Common myeloid progenitor, CD34-positive (primary cell): Measurements from ENCODE around the gene TIMP2.

Experiments used
- CTCF ChIA-PET: fragments of 350-600 bp; sonication (Branson Sonifier 250); formaldehyde crosslinking; loops from one replicate; lab custom pipeline; 2021; ENCODE audit warnings: antibody characterized with exemption; lab: Charles Lee
- POLR2A ChIA-PET: fragments of 350-600 bp; sonication (Branson Sonifier 250); formaldehyde crosslinking; loops from one replicate; lab custom pipeline; 2021; ENCODE audit warnings: antibody characterized with exemption; lab: Charles Lee
- DNase-seq, 3 donors: peaks; one replicate each; pipeline versions ENCODE4 v3.0.0 to v3.0.0-alpha.2; 2013
- H3K27ac ChIP-seq, 2 experiments: 1 replicate in 1 of 2; 2 replicates in 1 of 2; pipeline ENCODE4 v1.7.0; 2013; ENCODE audit warnings: inconsistent platforms in 2 of 2, low read length in 2 of 2, mild to moderate bottlenecking in 2 of 2, low read depth in 1 of 2, moderate library complexity in 1 of 2; ENCODE audit not compliant: severe bottlenecking in 2 of 2, insufficient read depth in 1 of 2, poor library complexity in 1 of 2
- H3K27me3 ChIP-seq, 5 experiments: replicated peaks in 2 of 5; 1 replicate in 3 of 5; 2 replicates in 2 of 5; pipeline versions ENCODE4 v1.6.1 to v1.7.0; 2013; ENCODE audit warnings: low read length in 4 of 5, mild to moderate bottlenecking in 2 of 5, moderate library complexity in 2 of 5, inconsistent platforms in 1 of 5; ENCODE audit not compliant: insufficient read depth in 5 of 5, control insufficient read depth in 4 of 5
- H3K36me3 ChIP-seq, 4 experiments: 1 replicate in 2 of 4; 2 replicates in 2 of 4; pipeline versions ENCODE4 v1.6.1 to v1.7.0; 2013; ENCODE audit warnings: low read length in 3 of 4, control low read depth in 1 of 4, mild to moderate bottlenecking in 1 of 4; ENCODE audit not compliant: control insufficient read depth in 4 of 4, insufficient read depth in 4 of 4
- H3K4me1 ChIP-seq, 4 experiments: 1 replicate in 3 of 4; 2 replicates in 1 of 4; pipeline versions ENCODE4 v1.6.1 to v1.7.1; 2013; ENCODE audit warnings: low read length in 3 of 4, mild to moderate bottlenecking in 3 of 4, control low read depth in 1 of 4, inconsistent platforms in 1 of 4, moderate library complexity in 1 of 4; ENCODE audit not compliant: control insufficient read depth in 4 of 4, insufficient read depth in 4 of 4; ENCODE audit errors: control extremely low read depth in 1 of 4
- H3K4me3 ChIP-seq, 7 experiments: 1 replicate in 4 of 7; 2 replicates in 3 of 7; pipeline versions ENCODE4 v1.5.1 to v1.7.0; 2013; ENCODE audit warnings: mild to moderate bottlenecking in 7 of 7, low read length in 6 of 7, moderate library complexity in 6 of 7, inconsistent platforms in 2 of 7, low read depth in 2 of 7, control low read depth in 1 of 7; ENCODE audit not compliant: insufficient read depth in 4 of 7, control insufficient read depth in 1 of 7; ENCODE audit errors: extremely low read depth in 1 of 7
- H3K9me3 ChIP-seq, 5 experiments: 1 replicate in 4 of 5; 2 replicates in 1 of 5; pipeline versions ENCODE4 v1.6.1 to v1.7.1; 2013; ENCODE audit warnings: low read length in 4 of 5, mild to moderate bottlenecking in 2 of 5, inconsistent platforms in 1 of 5, low read depth in 1 of 5, moderate library complexity in 1 of 5; ENCODE audit not compliant: control insufficient read depth in 4 of 5, insufficient read depth in 2 of 5; ENCODE audit errors: control extremely low read depth in 1 of 5
- WGBS: methylation state at CpG from one replicate; pipeline ENCODE4 v1.1.5; 2013; ENCODE audit not compliant: insufficient coverage; 5-methylcytosine and 5-hydroxymethylcytosine counted together

TIMP2 gene

DNA sequence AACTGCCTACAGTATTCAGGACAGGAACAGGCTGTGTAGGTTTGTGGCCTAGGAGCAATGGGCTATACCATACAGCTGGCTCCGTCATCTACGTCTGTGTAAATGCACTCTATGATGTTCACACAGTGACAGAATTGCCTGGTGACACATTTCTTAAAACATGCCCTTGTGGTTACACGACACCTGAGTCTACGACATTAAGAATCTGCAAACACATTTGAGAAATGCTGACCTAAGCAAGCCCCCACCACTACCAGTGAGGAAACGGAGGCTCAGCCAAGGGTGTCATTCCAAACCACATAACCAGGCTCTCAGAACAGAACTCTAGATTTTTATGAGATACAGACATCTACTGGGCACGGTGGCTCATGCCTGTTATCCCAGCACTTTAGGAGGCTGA lies 108.1 kb downstream of the TIMP2 start:
- peak; percentile 54 to 85 (median 83) for DNase-seq

DNA sequence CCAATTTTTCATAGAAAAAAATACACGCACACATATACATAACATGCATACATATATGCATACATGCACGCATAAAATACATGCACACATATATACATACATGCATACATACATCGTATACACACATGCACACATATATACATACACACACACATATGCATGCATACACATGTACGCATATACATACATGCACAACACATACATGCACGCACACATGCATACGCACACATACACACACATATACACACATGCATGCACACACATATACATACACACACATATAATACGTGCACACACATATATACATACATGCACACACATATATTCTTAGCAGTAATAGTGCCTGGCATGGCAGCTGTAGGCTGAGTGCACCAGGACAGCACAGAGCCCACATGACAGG lies 109.5 kb downstream of the TIMP2 start:
- ChIA-PET POLR2A (no interaction called here), CTCF (no interaction called here)
- H3K4me3 ChIP-seq: no peak overlapping the region
- H3K4me1 ChIP-seq: peaks cover 19 to 40% (median 33%) of the 10 kb centered on the region in 4 experiments
- WGBS: 83% methylated on average over 7 of the region's 7 CpGs
- H3K36me3 ChIP-seq: peaks cover 13 to 81% (median 61%) of the 10 kb centered on the region in 4 experiments
- H3K9me3 ChIP-seq: no peaks in the 10 kb centered on the region
- H3K27ac ChIP-seq: no peak overlapping the region
- no peaks in the 10 kb centered on the region for H3K27me3 ChIP-seq
- DNase-seq: no peak

More for the DNA sequence above, 108.1 kb downstream of the TIMP2 start:
- Histone ChIP-seq H3K27me3 (no peaks in the 10 kb centered on the region), H3K9me3 (no peaks in the 10 kb centered on the region), H3K36me3 (peaks cover 8 to 80% (median 63%) of the 10 kb centered on the region in 4 experiments), H3K4me1 (peaks cover 19 to 41% (median 33%) of the 10 kb centered on the region in 4 experiments), H3K27ac (peak overlapping the region in 1 of 2 experiments; percentile 11), H3K4me3 (no peak overlapping the region)
- ChIA-PET POLR2A (interaction anchor here (1.0 kb wide), 1 partner anchor 31 kb away, joined by 5 read pairs; no protein-coding TSS in a partner anchor), CTCF (no interaction called here)
- WGBS: 50% methylated on average over 3 of the region's 6 CpGs

DNA sequence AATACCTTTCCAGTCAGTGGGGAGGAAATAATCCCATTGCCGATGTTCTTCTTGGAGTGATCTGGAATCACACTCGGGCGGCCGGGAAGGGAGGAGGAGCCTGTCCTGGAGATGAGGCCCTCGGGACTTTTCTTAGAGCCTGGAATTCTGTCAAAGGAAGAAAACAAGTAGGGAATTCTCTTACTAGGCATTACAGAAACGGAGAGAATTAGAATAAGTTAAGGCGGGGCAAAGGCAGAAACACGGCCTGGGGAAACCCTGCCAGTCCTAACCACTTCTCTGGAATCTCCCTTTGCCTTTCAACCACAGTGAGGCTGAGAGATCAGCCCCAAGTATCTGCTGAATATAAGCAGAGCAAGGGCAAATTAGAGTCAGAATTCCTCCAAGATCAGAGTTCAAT lies 112.3 kb downstream of the TIMP2 start:
- ChIA-PET POLR2A (no interaction called here), CTCF (no interaction called here)
- H3K36me3 ChIP-seq: peaks cover 15 to 82% (median 68%) of the 10 kb centered on the region in 4 experiments
- peaks cover under 1 to 14% (median 10%) of the 10 kb centered on the region in 4 experiments for H3K4me1 ChIP-seq
- WGBS: 87% methylated on average over 3 of the region's 8 CpGs
- H3K9me3 ChIP-seq: no peaks in the 10 kb centered on the region
- H3K27ac ChIP-seq: no peak overlapping the region
- H3K4me3 ChIP-seq: no peak overlapping the region
- H3K27me3 ChIP-seq: no peaks in the 10 kb centered on the region
- no peak for DNase-seq

DNA sequence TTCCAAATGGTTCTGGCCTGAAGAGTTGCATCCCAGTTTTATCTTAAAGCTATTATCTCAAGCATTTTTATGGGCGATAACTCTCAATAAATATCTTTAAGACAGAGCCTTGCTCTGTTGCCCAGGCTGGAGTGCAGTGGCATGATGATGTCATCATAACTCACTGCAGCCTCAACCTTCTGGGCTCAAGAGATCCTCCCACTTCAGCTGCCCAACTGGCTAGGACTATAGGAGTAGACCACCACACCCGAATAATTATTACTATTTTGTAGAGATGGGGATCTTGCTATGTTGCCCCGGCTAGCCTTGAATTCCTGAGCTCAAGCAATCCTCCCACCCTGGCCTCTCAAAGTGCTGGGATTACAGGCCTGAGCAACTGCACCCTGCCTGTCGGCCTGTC lies 117.0 kb downstream of the TIMP2 start:
- 80% methylated on average over 1 of the region's 4 CpGs for WGBS
- Histone ChIP-seq H3K36me3 (peaks cover 20 to 88% (median 67%) of the 10 kb centered on the region in 4 experiments), H3K4me1 (peaks cover 0 to 14% (median 5%) of the 10 kb centered on the region in 4 experiments), H3K4me3 (no peak overlapping the region), H3K9me3 (no peaks in the 10 kb centered on the region), H3K27ac (no peak overlapping the region), H3K27me3 (no peaks in the 10 kb centered on the region)
- POLR2A ChIA-PET: interaction anchor here (0.9 kb wide), 1 partner anchor 11 kb away, joined by 6 read pairs; no protein-coding TSS in a partner anchor
- CTCF ChIA-PET: interaction anchor here (1.0 to 2.3 kb wide), 6 partner anchors 9 to 364 kb away, joined by 3 to 8 read pairs (median 4); no protein-coding TSS in a partner anchor
- no peak for DNase-seq

DNA sequence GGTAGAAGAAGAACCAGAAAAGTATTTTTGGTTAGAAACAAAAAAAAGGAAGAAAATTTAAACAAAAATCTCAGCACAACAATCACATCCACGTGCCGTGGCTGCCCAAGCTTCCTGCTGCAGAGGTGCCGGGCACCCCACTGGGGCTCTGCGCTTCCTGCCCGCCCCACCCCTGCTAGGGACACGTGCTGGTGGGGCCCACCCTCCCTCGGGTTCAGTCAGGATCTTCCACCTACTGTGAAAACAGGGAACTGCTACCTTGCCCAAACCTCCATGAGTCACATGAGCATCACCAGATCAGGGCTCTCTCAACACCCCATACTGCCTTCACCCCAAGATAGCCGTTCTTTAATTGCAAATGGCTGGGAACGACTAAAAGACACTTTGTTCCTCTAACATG lies 118.7 kb downstream of the TIMP2 start:
- no peak overlapping the region for H3K4me3 ChIP-seq
- H3K9me3 ChIP-seq: no peaks in the 10 kb centered on the region
- peaks cover 0 to 14% (median 5%) of the 10 kb centered on the region in 4 experiments for H3K4me1 ChIP-seq
- H3K27ac ChIP-seq: no peak overlapping the region
- 18% methylated on average over 6 of the region's 9 CpGs for WGBS
- H3K27me3 ChIP-seq: no peaks in the 10 kb centered on the region
- peak; percentile 61 to 82 (median 73) for DNase-seq
- H3K36me3 ChIP-seq: peaks cover 16 to 88% (median 65%) of the 10 kb centered on the region in 4 experiments
- CTCF ChIA-PET: interaction anchor here (1.1 to 2.3 kb wide), 3 partner anchors 8 to 22 kb away, joined by 5 to 8 read pairs (median 5); no protein-coding TSS in a partner anchor
- POLR2A ChIA-PET: interaction anchor here (0.6 kb wide), 1 partner anchor 110 kb away, joined by 4 read pairs; no protein-coding TSS in a partner anchor

DNA sequence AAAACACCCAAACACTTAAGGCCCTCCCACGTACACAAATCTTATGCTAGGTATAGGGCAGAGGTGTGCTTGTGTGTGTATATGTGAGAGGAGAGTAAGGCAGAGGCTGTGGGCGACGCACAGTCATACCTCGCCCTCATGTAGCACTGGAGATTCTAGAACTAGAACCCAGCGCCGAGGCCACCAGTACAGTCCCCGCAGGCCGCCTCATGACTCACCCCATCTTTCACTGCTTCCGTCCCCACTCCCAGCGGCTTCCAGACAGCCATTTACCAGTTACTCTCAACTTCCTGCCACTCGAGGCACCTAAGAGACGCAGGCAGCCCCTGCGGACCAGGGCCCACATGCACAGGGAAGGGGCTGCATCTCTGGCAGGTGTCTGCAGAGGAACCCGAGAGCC lies 119.9 kb downstream of the TIMP2 start:
- Histone ChIP-seq H3K4me3 (no peak overlapping the region), H3K9me3 (no peaks in the 10 kb centered on the region), H3K27ac (no peak overlapping the region), H3K27me3 (no peaks in the 10 kb centered on the region), H3K4me1 (peaks cover 0 to 14% (median 5%) of the 10 kb centered on the region in 4 experiments), H3K36me3 (peaks cover 16 to 86% (median 65%) of the 10 kb centered on the region in 4 experiments)
- whole genome bisulfite sequencing: 96% methylated on average over 12 of the region's 14 CpGs
- CTCF ChIA-PET: interaction anchor here (0.9 to 1.3 kb wide), 4 partner anchors 14 to 22 kb away, joined by 3 to 5 read pairs (median 4); no protein-coding TSS in a partner anchor
- no peak for DNase-seq
- POLR2A ChIA-PET: no interaction called here

DNA sequence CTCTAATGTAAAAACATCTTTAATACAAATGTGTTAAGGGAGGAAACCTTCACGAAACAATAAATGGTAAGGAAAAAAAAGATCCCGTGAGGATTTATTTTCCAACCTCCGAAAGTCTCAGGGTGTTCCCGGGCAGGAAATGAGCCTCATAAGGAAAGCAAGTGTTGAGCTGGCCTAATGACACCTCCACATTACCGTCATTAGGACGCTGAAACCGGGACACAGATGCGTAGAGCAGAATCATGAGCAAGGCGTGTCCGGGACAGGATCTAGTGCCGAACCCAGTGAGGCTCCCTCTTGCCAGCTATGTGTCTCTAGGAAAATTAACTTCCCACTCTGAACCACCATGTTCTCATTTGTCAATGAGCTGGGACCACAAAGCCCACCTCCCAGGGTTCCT lies 120.4 kb downstream of the TIMP2 start:
- no peaks in the 10 kb centered on the region for H3K27me3 ChIP-seq
- no peak overlapping the region for H3K4me3 ChIP-seq
- no peaks in the 10 kb centered on the region for H3K9me3 ChIP-seq
- H3K4me1 ChIP-seq: peaks cover 0 to 14% (median 5%) of the 10 kb centered on the region in 4 experiments
- H3K27ac ChIP-seq: no peak overlapping the region
- POLR2A ChIA-PET: interaction anchor here (0.5 to 0.7 kb wide), 2 partner anchors 90 to 289 kb away, joined by 3 to 4 read pairs; no protein-coding TSS in a partner anchor
- DNase-seq: no peak
- 92% methylated on average over 10 of the region's 11 CpGs for WGBS
- CTCF ChIA-PET: interaction anchor here (0.9 to 1.3 kb wide), 4 partner anchors 15 to 39 kb away, joined by 3 to 4 read pairs (median 4); no protein-coding TSS in a partner anchor
- H3K36me3 ChIP-seq: peaks cover 13 to 85% (median 64%) of the 10 kb centered on the region in 4 experiments
